BE2C (cell line): ENCODE data around the gene MKRN3. TPM values are rescaled to one million over a fixed set of nuclear protein-coding genes. Genes with fewer than 3 reads are reported as not detected.

Experiments used
- DNase-seq: peaks from one replicate; pipeline ENCODE4 v3.0.0-alpha.2; 2020
- H3K27me3 ChIP-seq: fragments of 250-450 bp; sonication (Bioruptor Pico); 2 replicates; pipeline ENCODE4 v1.5.1; 2020; ENCODE audit warnings: mild to moderate bottlenecking
- H3K36me3 ChIP-seq: fragments of 250-450 bp; sonication (Bioruptor Pico); 2 replicates; pipeline ENCODE4 v1.5.1; 2020; ENCODE audit warnings: mild to moderate bottlenecking
- H3K4me1 ChIP-seq: fragments of 250-450 bp; sonication (Bioruptor Pico); 2 replicates; pipeline ENCODE4 v1.5.1; 2020
- H3K4me3 ChIP-seq: 2 replicates; pipeline ENCODE4 v1.5.1; 2011; ENCODE audit warnings: low read depth, low read length
- H3K9me3 ChIP-seq: fragments of 250-450 bp; sonication (Bioruptor Pico); 2 replicates; pipeline ENCODE4 v1.5.1; 2020
- CTCF ChIP-seq: IDR thresholded peaks from 2 replicates; pipeline ENCODE4 v1.5.1; 2012; ENCODE audit warnings: mild to moderate bottlenecking, low read depth, low read length
- polyA plus RNA-seq: library from polyadenylated mRNA; unstranded; fragments of >200 nt; gene quantifications from one replicate; pipeline ENCODE4 v1.2.1, GENCODE V29; 2012; ENCODE audit warnings: low read depth, missing spikeins; ENCODE audit not compliant: insufficient read length, insufficient read depth

Gene MKRN3
- 0.49 TPM for polyA plus RNA-seq

- Histone ChIP-seq H3K9me3 (no peaks in the 10 kb centered on the region), H3K36me3 (no peaks in the 10 kb centered on the region), H3K4me1 (no peaks in the 10 kb centered on the region), H3K27me3 (no peaks in the 10 kb centered on the region), H3K4me3 (no peak within 1 kb of the TSS)
- no peak for TF ChIP-seq CTCF
- DNase-seq: no peak
These were observed at the start of gene MKRN3 for GRCh38 chr15:23565395-23566070. MKRN3 (plus strand) TSS chr15:23565674; CDS start chr15:23565783, 109 bp downstream.

- Histone ChIP-seq H3K27me3 (no peaks in the 10 kb centered on the region), H3K4me1 (no peaks in the 10 kb centered on the region), H3K36me3 (no peaks in the 10 kb centered on the region), H3K4me3 (no peak overlapping the region), H3K9me3 (no peaks in the 10 kb centered on the region)
- DNase-seq: no peak
- no peak for TF ChIP-seq CTCF
These were observed 48.6 kb upstream of the MKRN3 start for GRCh38 chr15:23516866-23517265.

- H3K9me3 ChIP-seq: no peaks in the 10 kb centered on the region
- H3K27me3 ChIP-seq: no peaks in the 10 kb centered on the region
- no peak for TF ChIP-seq CTCF
- no peaks in the 10 kb centered on the region for H3K36me3 ChIP-seq
- no peak overlapping the region for H3K4me3 ChIP-seq
- no peak for DNase-seq
- H3K4me1 ChIP-seq: no peaks in the 10 kb centered on the region
These were observed 47.4 kb upstream of the MKRN3 start for GRCh38 chr15:23518104-23518503.

GRCh38 chr15:23524816-23525215 is 40.7 kb upstream of the MKRN3 start:
- DNase-seq: no peak
- H3K4me3 ChIP-seq: no peak overlapping the region
- TF ChIP-seq CTCF: no peak
- no peaks in the 10 kb centered on the region for H3K27me3 ChIP-seq
- H3K9me3 ChIP-seq: no peaks in the 10 kb centered on the region
- no peaks in the 10 kb centered on the region for H3K4me1 ChIP-seq
- H3K36me3 ChIP-seq: no peaks in the 10 kb centered on the region

- no peaks in the 10 kb centered on the region for H3K4me1 ChIP-seq
- no peak for DNase-seq
- no peak overlapping the region for H3K4me3 ChIP-seq
- no peaks in the 10 kb centered on the region for H3K27me3 ChIP-seq
- no peak for TF ChIP-seq CTCF
- no peaks in the 10 kb centered on the region for H3K9me3 ChIP-seq
- H3K36me3 ChIP-seq: no peaks in the 10 kb centered on the region
These were observed 35.6 kb upstream of the MKRN3 start for GRCh38 chr15:23529891-23530290.

GRCh38 chr15:23532024-23532423 is 33.5 kb upstream of the MKRN3 start:
- Histone ChIP-seq H3K4me3 (no peak overlapping the region), H3K9me3 (no peaks in the 10 kb centered on the region), H3K36me3 (no peaks in the 10 kb centered on the region), H3K4me1 (no peaks in the 10 kb centered on the region), H3K27me3 (no peaks in the 10 kb centered on the region)
- no peak for TF ChIP-seq CTCF
- DNase-seq: no peak
